Neural progenitor cell (in vitro differentiated cells): ENCODE results near the gene CCL7. TPM values are rescaled to one million over a fixed set of nuclear protein-coding genes. Genes with fewer than 3 reads are reported as not detected.
"Not testable (repeated sequence)": the region's sequence is repeated elsewhere in the genome, so short reads cannot be mapped to it uniquely, and the experiment has no call there.

ENCODE experiments used
- DNase-seq: peaks from one replicate; pipeline ENCODE4 v3.0.0-alpha.2; 2016; ENCODE audit warnings: low spot score
- H2AFZ ChIP-seq: fragments of 200-600 bp; sonication (generic); replicated peaks from 2 replicates; pipeline ENCODE4 v1.6.1; 2016; ENCODE audit warnings: antibody characterized with exemption
- H3F3A ChIP-seq: fragments of 200-600 bp; sonication (generic); 2 replicates; pipeline ENCODE4 v1.6.1; 2016; ENCODE audit warnings: antibody characterized with exemption, low read depth
- H3K27ac ChIP-seq: fragments of 200-600 bp; sonication (generic); 2 replicates; pipeline ENCODE4 v1.5.1; 2016; ENCODE audit warnings: mild to moderate bottlenecking
- H3K27me3 ChIP-seq: fragments of 200-600 bp; sonication (generic); 2 replicates; pipeline ENCODE4 v1.6.1; 2016; ENCODE audit warnings: mild to moderate bottlenecking, moderate library complexity
- H3K36me3 ChIP-seq: fragments of 200-600 bp; sonication (generic); 2 replicates; pipeline ENCODE4 v1.5.1; 2016
- H3K4me1 ChIP-seq: fragments of 200-600 bp; sonication (generic); 2 replicates; pipeline ENCODE4 v1.6.1; 2016; ENCODE audit warnings: mixed run types
- H3K4me2 ChIP-seq: fragments of 200-600 bp; sonication (generic); 2 replicates; pipeline ENCODE4 v1.6.1; 2016
- H3K4me3 ChIP-seq: fragments of 200-600 bp; sonication (generic); 2 replicates; pipeline ENCODE4 v1.5.1; 2016
- H3K79me2 ChIP-seq: fragments of 200-600 bp; sonication (generic); 2 replicates; pipeline ENCODE4 v1.6.1; 2016; ENCODE audit warnings: low read depth
- H3K9ac ChIP-seq: fragments of 200-600 bp; sonication (generic); 2 replicates; pipeline ENCODE4 v1.6.1; 2016
- H3K9me3 ChIP-seq: fragments of 200-600 bp; sonication (generic); 2 replicates; pipeline ENCODE4 v1.5.1; 2016; ENCODE audit warnings: low read depth
- H4K20me1 ChIP-seq: fragments of 200-600 bp; sonication (generic); 2 replicates; pipeline ENCODE4 v1.6.1; 2016; ENCODE audit warnings: low read depth
- H3K27ac Mint-ChIP-seq: 3 replicates; pipeline ENCODE4 v1.8.0; 2021; ENCODE audit warnings: mixed read lengths
- H3K27me3 Mint-ChIP-seq: 2 replicates; pipeline ENCODE4 v1.8.0; 2022; ENCODE audit warnings: low read depth, mild to moderate bottlenecking, inconsistent platforms, moderate library complexity, mixed read lengths; ENCODE audit not compliant: insufficient read depth
- H3K36me3 Mint-ChIP-seq: 3 replicates; pipeline ENCODE4 v1.8.0; 2021; ENCODE audit warnings: mixed read lengths
- H3K4me1 Mint-ChIP-seq: 3 replicates; pipeline ENCODE4 v1.8.0; 2021; ENCODE audit warnings: mixed read lengths
- H3K4me3 Mint-ChIP-seq: 3 replicates; pipeline ENCODE4 v1.8.0; 2021; ENCODE audit warnings: mild to moderate bottlenecking, moderate library complexity, mixed read lengths
- H3K9me3 Mint-ChIP-seq: 3 replicates; pipeline ENCODE4 v1.8.0; 2020; ENCODE audit warnings: mixed read lengths
- CTCF ChIP-seq: fragments of 200-600 bp; sonication (generic); IDR thresholded peaks from 2 replicates; pipeline ENCODE4 v1.5.1; 2017; ENCODE audit warnings: antibody characterized with exemption, mild to moderate bottlenecking
- EZH2 ChIP-seq: fragments of 200-600 bp; sonication (generic); IDR thresholded peaks from 2 replicates; pipeline ENCODE4 v1.6.1; 2017; ENCODE audit warnings: antibody characterized with exemption, mild to moderate bottlenecking, moderate library complexity
- EZH2phosphoT487 ChIP-seq: fragments of 200-600 bp; sonication (generic); IDR thresholded peaks from 2 replicates; pipeline ENCODE4 v1.6.1; 2017; ENCODE audit warnings: antibody characterized with exemption
- total RNA-seq: library from RNA; depleted of rRNA; stranded (reverse); fragments of >200 nt; gene quantifications from 2 replicates; pipeline ENCODE4 v1.2.3, GENCODE V29; 2015; ENCODE audit warnings: low replicate concordance

CCL7 gene
- total RNA-seq, 1 donor from 2014 or later: not detected

- no peaks in the 10 kb centered on the region for H3K36me3 Mint-ChIP-seq
- no peak overlapping the region for H3K4me2 ChIP-seq
Measured at GRCh38 chr17:34226744-34227034, 43.3 kb upstream of the CCL7 start.

GRCh38 chr17:34227293-34227692 is 42.7 kb upstream of the CCL7 start:
- DNase-seq, H3K79me2 ChIP-seq, H3K27me3 Mint-ChIP-seq, H3K9me3 ChIP-seq, H3K36me3 ChIP-seq, H3K4me2 ChIP-seq, H3K9ac ChIP-seq, H4K20me1 ChIP-seq, H3K4me3 Mint-ChIP-seq, H3K4me1 ChIP-seq, H3K27ac Mint-ChIP-seq, H3K4me3 ChIP-seq, H2AFZ ChIP-seq, H3K27ac ChIP-seq, H3K4me1 Mint-ChIP-seq, H3K27me3 ChIP-seq, H3K36me3 Mint-ChIP-seq, H3F3A ChIP-seq: not testable (repeated sequence)
- peaks cover 15% of the 10 kb centered on the region for H3K9me3 Mint-ChIP-seq

More at GRCh38 chr17:34226744-34227034, 43.3 kb upstream of the CCL7 start:
- Mint-ChIP-seq H3K4me1 (no peaks in the 10 kb centered on the region), H3K27me3 (peaks cover 3% of the 10 kb centered on the region), H3K9me3 (peaks cover 15% of the 10 kb centered on the region), H3K4me3 (no peak overlapping the region), H3K27ac (no peak overlapping the region)
- Histone ChIP-seq H3K9ac (no peak overlapping the region), H3K9me3 (peaks cover 4% of the 10 kb centered on the region), H3K27me3 (no peaks in the 10 kb centered on the region), H4K20me1 (no peaks in the 10 kb centered on the region), H3K79me2 (no peaks in the 10 kb centered on the region), H3K4me1 (no peaks in the 10 kb centered on the region), H3K27ac (no peak overlapping the region), H3K36me3 (no peaks in the 10 kb centered on the region), H3F3A (no peaks in the 10 kb centered on the region), H3K4me3 (no peak overlapping the region), H2AFZ (no peak overlapping the region)
- DNase-seq: no peak
- no peak for TF ChIP-seq CTCF
- no peak for TF ChIP-seq EZH2
- no peak for TF ChIP-seq EZH2phosphoT487

- no peak overlapping the region for H3K27ac Mint-ChIP-seq
Measured at GRCh38 chr17:34227707-34228106, 42.3 kb upstream of the CCL7 start.

GRCh38 chr17:34228781-34229180 is 41.2 kb upstream of the CCL7 start:
- Histone ChIP-seq H3K79me2 (no peaks in the 10 kb centered on the region), H3K4me2 (no peak overlapping the region), H3K9ac (no peak overlapping the region), H3K27ac (no peak overlapping the region), H3K9me3 (peaks cover 4% of the 10 kb centered on the region), H3F3A (no peaks in the 10 kb centered on the region), H3K4me3 (no peak overlapping the region), H3K27me3 (no peaks in the 10 kb centered on the region), H2AFZ (no peak overlapping the region), H4K20me1 (no peaks in the 10 kb centered on the region), H3K4me1 (no peaks in the 10 kb centered on the region), H3K36me3 (no peaks in the 10 kb centered on the region)
- Mint-ChIP-seq H3K9me3 (peaks cover 15% of the 10 kb centered on the region), H3K27me3 (peaks cover 7% of the 10 kb centered on the region), H3K4me3 (no peak overlapping the region), H3K36me3 (no peaks in the 10 kb centered on the region), H3K27ac (no peak overlapping the region), H3K4me1 (no peaks in the 10 kb centered on the region)
- no peak for TF ChIP-seq EZH2
- TF ChIP-seq EZH2phosphoT487: no peak
- no peak for TF ChIP-seq CTCF
- DNase-seq: no peak

More at GRCh38 chr17:34227707-34228106, 42.3 kb upstream of the CCL7 start:
- H3K27me3 ChIP-seq: no peaks in the 10 kb centered on the region
- H3K36me3 ChIP-seq: no peaks in the 10 kb centered on the region
- Mint-ChIP-seq H3K4me3 (no peak overlapping the region), H3K36me3 (no peaks in the 10 kb centered on the region), H3K27me3 (peaks cover 4% of the 10 kb centered on the region), H3K4me1 (no peaks in the 10 kb centered on the region), H3K9me3 (peaks cover 15% of the 10 kb centered on the region)
- H3K27ac ChIP-seq: no peak overlapping the region
- H3F3A ChIP-seq: no peaks in the 10 kb centered on the region
- H3K9me3 ChIP-seq: peaks cover 4% of the 10 kb centered on the region
- H3K4me3 ChIP-seq: no peak overlapping the region
- no peak overlapping the region for H2AFZ ChIP-seq
- no peak overlapping the region for H3K4me2 ChIP-seq
- TF ChIP-seq CTCF (no peak), EZH2 (no peak), EZH2phosphoT487 (no peak)
- H3K9ac ChIP-seq: no peak overlapping the region
- no peaks in the 10 kb centered on the region for H3K4me1 ChIP-seq
- H3K79me2 ChIP-seq: no peaks in the 10 kb centered on the region
- H4K20me1 ChIP-seq: no peaks in the 10 kb centered on the region
- no peak for DNase-seq
